AG04450 (cell line): ENCODE measurements around the gene SCYL1. TPM values are rescaled to one million over a fixed set of nuclear protein-coding genes. Genes with fewer than 3 reads are reported as not detected.
A peak's percentile ranks its signal among the peaks of the same experiment; 100 is the strongest.

ENCODE experiments used
- CTCF ChIA-PET: fragments of 300-600, 350-600 bp; formaldehyde crosslinking; extraction: SDS; loops from one replicate; lab custom pipeline; 2022; ENCODE audit warnings: antibody characterized with exemption, inconsistent platforms; lab: Charles Lee
- POLR2A ChIA-PET: fragments of 350-600 bp; formaldehyde crosslinking; extraction: SDS; loops from one replicate; lab custom pipeline; 2021; ENCODE audit warnings: antibody characterized with exemption, inconsistent platforms; lab: Yijun Ruan, JAX
- DNase-seq: peaks from one replicate; pipeline ENCODE4 v3.0.0-alpha.2; 2011; ENCODE audit warnings: low read depth, low spot score
- H3K27ac ChIP-seq: one replicate; pipeline ENCODE4 v1.5.1; 2012; ENCODE audit warnings: low read depth, low read length, control low read depth
- H3K27me3 ChIP-seq: one replicate; pipeline ENCODE4 v1.6.0; 2012; ENCODE audit warnings: low read length; ENCODE audit not compliant: control insufficient read depth, insufficient read depth
- H3K4me3 ChIP-seq: 2 replicates; pipeline ENCODE4 v1.5.1; 2011; ENCODE audit warnings: mild to moderate bottlenecking, low read depth, low read length, control low read depth
- H3K9me3 ChIP-seq: 2 replicates; pipeline ENCODE4 v1.5.1; 2012; ENCODE audit warnings: low read length; ENCODE audit not compliant: control insufficient read depth, insufficient read depth
- polyA plus RNA-seq: library from polyadenylated mRNA; depleted of rRNA; stranded (reverse); fragments of >200 nt; gene quantifications from 2 replicates; pipeline ENCODE4 v1.2.3, GENCODE V29; 2011
- TF ChIP-seq, protein P1 (sequence below): IDR thresholded peaks from 2 replicates; pipeline ENCODE4 v1.5.1; 2011; ENCODE audit warnings: low read depth, low read length, control low read depth, inconsistent platforms

The SCYL1 gene
- polyA plus RNA-seq, 1 experiment: 60.9 TPM

DNA sequence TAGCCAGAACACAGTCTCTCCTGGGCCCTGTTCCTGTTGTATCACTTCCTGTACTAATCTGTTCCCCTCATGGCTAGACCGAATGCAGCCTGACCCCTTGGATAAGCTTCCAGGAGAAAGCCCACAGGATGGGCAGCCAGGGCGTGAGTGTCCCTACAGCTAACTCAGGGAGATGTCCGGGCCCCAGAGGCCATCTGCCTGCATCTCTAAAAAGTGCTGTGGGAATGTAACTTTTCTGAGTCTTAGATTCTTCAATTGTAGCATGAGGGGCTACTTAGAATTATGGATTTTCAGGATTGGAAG is 33.8 kb upstream of the SCYL1 start:
- no peak for DNase-seq
- H3K27me3 ChIP-seq: no peaks in the 10 kb centered on the region
- ChIA-PET POLR2A (interaction anchor here (1.5 to 21.9 kb wide), 6 partner anchors 9 to 69 kb away, joined by 13 to 999 read pairs (median 153); partner anchors contain the start of genes MALAT1 and NEAT1), CTCF (interaction anchor here (0.9 to 2.6 kb wide), 2 partner anchors 12 to 20 kb away, joined by 3 to 17 read pairs; no protein-coding TSS in a partner anchor)
- peak overlapping the region; percentile 100 for H3K27ac ChIP-seq
- TF ChIP-seq, protein P1, sequence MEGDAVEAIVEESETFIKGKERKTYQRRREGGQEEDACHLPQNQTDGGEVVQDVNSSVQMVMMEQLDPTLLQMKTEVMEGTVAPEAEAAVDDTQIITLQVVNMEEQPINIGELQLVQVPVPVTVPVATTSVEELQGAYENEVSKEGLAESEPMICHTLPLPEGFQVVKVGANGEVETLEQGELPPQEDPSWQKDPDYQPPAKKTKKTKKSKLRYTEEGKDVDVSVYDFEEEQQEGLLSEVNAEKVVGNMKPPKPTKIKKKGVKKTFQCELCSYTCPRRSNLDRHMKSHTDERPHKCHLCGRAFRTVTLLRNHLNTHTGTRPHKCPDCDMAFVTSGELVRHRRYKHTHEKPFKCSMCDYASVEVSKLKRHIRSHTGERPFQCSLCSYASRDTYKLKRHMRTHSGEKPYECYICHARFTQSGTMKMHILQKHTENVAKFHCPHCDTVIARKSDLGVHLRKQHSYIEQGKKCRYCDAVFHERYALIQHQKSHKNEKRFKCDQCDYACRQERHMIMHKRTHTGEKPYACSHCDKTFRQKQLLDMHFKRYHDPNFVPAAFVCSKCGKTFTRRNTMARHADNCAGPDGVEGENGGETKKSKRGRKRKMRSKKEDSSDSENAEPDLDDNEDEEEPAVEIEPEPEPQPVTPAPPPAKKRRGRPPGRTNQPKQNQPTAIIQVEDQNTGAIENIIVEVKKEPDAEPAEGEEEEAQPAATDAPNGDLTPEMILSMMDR: no peak
- no peak overlapping the region for H3K4me3 ChIP-seq
- H3K9me3 ChIP-seq: no peaks in the 10 kb centered on the region; the same call in 1 of the 2 replicates

DNA sequence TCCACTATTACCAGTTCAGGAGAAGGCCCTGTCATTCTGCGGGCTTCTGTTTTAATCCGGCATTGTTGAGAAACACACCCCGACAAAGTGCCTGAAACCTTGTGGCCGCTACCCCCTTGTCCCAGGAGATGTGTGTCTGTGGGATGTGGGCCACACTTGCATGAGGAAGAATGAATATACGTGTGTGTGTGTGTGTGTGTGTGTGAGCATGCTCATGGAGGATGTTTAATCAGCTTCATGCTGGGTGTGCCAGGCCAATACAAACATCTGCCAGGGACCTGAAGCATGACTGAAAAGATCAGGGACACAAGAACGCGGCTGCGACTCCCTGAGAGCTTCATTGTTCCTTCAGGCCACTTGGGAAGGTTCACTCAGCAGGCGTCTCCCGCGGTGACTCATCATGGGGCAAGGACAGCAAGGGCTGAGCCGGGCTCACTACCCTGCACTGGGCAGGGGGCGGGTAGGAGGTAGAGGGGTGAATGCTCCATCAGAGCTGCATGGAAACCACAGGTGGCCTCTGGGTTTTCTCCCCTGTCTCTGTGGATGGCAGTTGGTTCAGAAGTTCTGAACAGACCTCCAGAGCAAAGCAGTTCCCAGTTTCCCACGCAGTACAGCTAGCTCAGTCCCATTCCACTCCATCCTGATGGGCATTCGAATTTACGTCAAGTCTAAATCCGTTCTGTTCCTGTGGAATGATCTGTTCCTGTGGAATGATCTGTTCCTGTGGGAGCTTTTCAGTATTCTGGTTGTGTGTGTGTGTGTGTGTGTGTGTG is 33.1 kb upstream of the SCYL1 start:
- POLR2A ChIA-PET: interaction anchor here (0.5 to 21.9 kb wide), 10 partner anchors 8 to 69 kb away, joined by 3 to 999 read pairs (median 16); partner anchors contain the start of genes MALAT1 and NEAT1
- H3K9me3 ChIP-seq: no peaks in the 10 kb centered on the region; the same call in 1 of the 2 replicates
- CTCF ChIA-PET: interaction anchor here (0.5 to 2.6 kb wide), 3 partner anchors 13 to 1145 kb away, joined by 3 to 17 read pairs (median 3); no protein-coding TSS in a partner anchor
- H3K4me3 ChIP-seq: no peak overlapping the region
- DNase-seq: no peak
- no peaks in the 10 kb centered on the region for H3K27me3 ChIP-seq
- peak overlapping the region; percentile 100 for H3K27ac ChIP-seq
- TF ChIP-seq, protein P1: no peak

DNA sequence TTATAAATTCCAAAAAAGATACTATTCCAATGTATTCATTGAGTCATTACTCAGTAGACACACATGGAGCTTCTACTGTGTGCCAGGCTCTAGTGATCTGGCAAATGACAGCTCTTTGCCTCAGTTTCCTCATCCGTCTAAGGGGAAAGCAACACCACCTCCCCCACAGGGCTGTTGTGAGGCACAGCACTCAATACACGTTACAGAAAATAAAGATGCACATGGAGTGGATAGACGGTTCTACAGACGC is 32.6 kb upstream of the SCYL1 start:
- H3K4me3 ChIP-seq: peak overlapping the region; percentile 14; the same call in 1 of the 2 replicates

DNA sequence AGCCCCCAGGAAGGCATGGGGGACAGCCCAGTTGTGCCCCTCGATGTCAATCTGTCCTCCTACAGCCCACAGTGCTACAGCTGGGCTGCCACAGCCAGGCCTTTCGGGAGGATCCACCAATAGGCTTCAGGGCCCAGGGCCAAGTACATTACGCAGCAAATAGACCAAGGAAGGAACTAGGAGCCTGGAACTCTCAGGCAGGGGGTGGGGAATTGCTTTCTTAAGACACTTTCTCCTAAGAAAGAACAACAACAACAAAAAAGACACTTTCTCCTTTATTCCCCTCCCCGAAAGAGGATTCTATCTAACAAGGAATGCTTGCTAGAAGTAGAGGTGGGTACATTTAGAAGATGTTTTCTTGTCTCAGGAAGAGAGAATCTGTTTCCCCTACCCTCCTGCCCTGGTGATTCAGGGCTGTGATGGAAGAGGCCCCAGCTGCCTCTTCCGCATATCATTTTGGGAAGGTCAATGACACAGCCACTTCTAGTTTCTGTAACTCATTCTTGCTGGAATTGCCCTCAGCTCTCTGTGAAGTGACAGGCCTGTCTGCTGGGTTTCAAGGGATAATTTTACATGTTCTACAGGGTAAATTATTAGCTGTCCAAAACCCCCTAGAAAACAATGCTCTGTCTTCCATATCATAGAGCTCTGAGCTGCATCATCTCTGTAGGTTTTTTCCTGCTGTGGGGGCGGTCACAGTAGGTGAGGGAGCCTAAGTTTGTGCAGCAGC is 32.1 kb upstream of the SCYL1 start:
- Histone ChIP-seq H3K27me3 (no peaks in the 10 kb centered on the region), H3K9me3 (no peaks in the 10 kb centered on the region; the same call in 1 of the 2 replicates), H3K27ac (peak overlapping the region; percentile 100), H3K4me3 (peak overlapping the region; percentile 14; the same call in 1 of the 2 replicates)
- TF ChIP-seq, protein P1: no peak
- POLR2A ChIA-PET: interaction anchor here (0.5 to 21.9 kb wide), 11 partner anchors 7 to 70 kb away, joined by 4 to 999 read pairs (median 13); partner anchors contain the start of genes MALAT1 and NEAT1
- DNase-seq: no peak
- CTCF ChIA-PET: interaction anchor here (2.6 kb wide), 1 partner anchor 14 kb away, joined by 17 read pairs; no protein-coding TSS in a partner anchor

More for the DNA sequence above, 32.6 kb upstream of the SCYL1 start:
- no peak for DNase-seq
- Histone ChIP-seq H3K9me3 (no peaks in the 10 kb centered on the region; the same call in 1 of the 2 replicates), H3K27ac (peak overlapping the region; percentile 100), H3K27me3 (no peaks in the 10 kb centered on the region)
- TF ChIP-seq, protein P1: no peak
- ChIA-PET CTCF (interaction anchor here (0.5 to 2.6 kb wide), 2 partner anchors 13 to 1145 kb away, joined by 3 to 17 read pairs; no protein-coding TSS in a partner anchor), POLR2A (interaction anchor here (0.5 to 21.9 kb wide), 10 partner anchors 8 to 70 kb away, joined by 4 to 999 read pairs (median 16); partner anchors contain the start of genes MALAT1 and NEAT1)
